NCI-H2227 treated with DMSO at 0.1 percent for 48 hours (cell line): Measurements from ENCODE around the gene LNP1.
A peak's percentile ranks its signal among the peaks of the same experiment; 100 is the strongest.
"Not testable (repeated sequence)": the region's sequence is repeated elsewhere in the genome, so short reads cannot be mapped to it uniquely, and the experiment has no call there.

Source experiments
- DNase-seq: peaks from one replicate; lab custom pipeline; 2025; lab: John Stamatoyannopoulos, UW

LNP1 gene, protein sequence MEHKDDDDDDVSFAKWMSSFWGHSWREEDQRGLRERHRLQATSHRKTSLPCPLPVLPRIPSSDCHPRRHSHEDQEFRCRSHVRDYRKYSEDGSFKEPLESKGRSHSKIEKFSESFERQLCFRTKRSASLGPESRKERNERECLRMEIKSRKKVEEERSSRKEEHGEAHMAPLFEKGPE

DNA sequence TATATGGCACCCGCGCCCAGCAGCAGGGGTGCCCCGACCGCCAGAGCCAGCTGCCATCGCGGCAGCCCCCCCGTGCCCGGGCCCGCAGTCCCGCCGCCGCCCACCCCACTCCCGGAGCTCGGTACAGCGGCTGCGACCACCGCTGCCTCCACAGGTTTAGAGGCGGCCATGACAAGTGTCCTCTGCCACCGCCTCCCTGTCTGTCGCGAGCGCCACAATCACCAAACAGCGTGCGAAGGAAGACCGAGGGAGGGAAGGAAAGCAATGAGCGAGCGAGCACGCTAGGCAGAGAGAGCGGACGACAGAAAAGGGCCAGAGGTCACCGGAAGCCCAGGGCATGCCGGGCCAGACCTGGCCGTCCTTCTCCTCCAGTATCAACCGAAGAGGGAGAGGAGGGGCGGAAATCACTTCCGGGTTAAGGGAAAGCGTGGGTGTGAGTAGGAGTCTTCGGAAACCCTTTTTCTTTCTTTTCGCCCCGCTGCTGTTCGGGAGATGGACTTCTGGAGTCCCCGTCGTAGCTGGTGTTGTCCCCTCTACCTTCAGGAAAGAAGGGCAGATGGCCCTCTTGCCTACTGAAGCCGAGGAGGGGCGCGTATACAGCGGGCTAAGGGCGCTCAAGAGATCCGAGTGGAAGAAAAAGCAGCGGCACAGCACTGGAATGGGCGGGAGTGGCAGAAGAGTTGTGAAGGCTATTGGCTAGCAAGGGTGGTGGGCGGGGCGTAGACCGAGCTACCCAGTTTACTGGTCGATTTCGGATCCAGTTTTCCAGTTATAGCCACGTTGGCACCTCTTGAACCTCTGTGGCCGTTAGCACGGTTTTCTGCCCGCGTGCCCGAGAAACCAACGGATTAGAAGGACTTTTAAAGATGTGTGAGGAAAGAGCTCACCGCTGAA is at the start of gene LNP1, which contains the start of gene TOMM70:
TSS of gene LNP1 (plus strand) at position 760 of the 894 bp plus-strand sequence. CDS start 28,191 bp downstream, outside the sequence.
TSS of gene TOMM70 (minus strand) at position 310 of the 894 bp plus-strand sequence. CDS start at position 170, 140 bp downstream.
- DNase-seq = peak; percentile 97

DNA sequence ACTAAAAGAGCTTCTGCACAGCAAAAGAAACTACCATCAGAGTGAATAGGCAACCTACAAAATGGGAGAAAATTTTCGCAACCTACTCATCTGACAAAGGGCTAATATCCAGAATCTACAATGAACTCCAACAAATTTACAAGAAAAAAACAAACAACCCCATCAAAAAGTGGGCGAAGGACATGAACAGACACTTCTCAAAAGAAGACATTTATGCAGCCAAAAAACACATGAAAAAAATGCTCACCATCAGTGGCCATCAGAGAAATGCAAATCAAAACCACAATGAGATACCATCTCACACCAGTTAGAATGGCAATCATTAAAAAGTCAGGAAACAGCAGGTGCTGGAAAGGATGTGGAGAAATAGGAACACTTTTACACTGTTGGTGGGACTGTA is 49.6 kb upstream of the LNP1 start:
- DNase-seq = not testable (repeated sequence)

- no peak for DNase-seq
Observed at GRCh38 chr3:100352296-100353231, 48.8 kb upstream of the LNP1 start.

GRCh38 chr3:100354850-100355249 is 46.5 kb upstream of the LNP1 start:
- DNase-seq = no peak

DNA sequence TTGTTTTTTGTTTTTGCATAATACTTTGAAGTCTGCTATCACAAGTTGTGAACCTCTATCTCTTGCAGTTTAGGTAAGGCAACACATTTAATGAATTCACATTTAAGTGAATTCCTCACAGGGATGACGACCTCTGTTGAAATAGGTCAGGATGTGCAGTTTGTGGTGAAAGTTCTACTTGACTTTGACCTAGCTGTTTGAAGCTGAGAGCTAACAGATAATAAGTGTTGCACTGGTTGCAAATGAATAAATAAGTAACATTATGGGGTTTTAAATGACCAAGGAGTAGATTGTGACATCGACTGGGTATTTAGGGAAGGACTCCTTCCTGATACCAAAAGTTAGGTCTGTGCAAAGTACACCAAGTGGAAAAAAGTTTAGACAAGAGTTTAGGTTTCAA is 42.9 kb upstream of the LNP1 start:
- no peak for DNase-seq

GRCh38 chr3:100359035-100359434 is 42.3 kb upstream of the LNP1 start:
- DNase-seq = no peak

DNA sequence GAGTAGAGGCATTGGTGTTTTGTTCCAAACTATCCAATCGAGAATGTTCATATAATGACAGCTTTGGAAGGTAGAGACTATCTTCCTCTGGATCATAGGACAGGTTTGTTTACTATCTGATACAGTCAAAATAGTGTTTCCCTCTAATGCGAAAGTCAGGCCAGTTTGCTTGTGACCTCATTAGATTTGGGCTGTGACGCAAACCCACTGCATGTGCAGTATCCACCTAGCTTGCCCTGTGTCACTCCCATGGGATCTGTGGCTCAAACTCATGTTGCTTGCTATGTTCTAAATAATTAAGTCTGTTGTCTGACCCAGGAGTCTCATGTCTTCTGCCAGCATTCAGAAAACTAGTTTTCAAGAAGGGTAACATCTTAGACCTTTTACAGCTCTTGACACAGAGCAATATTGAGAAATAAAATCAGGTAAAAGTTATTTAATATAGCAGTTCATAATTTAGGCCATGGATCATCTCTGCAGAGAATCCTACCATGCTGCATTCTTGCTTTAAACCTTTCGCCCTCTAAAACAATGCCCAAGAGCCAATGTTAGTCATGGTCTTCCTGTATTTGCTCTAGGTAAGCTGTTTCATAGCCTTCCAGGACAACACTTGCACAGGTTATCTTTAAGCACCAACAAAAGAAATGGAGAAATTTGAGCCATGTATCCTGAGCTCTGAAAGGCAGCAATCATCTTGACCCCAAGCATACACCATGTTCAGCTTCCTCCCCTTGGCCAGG is 40.4 kb upstream of the LNP1 start:
- no peak for DNase-seq

GRCh38 chr3:100361897-100362296 is 39.4 kb upstream of the LNP1 start:
- no peak for DNase-seq

- no peak for DNase-seq
Observed at GRCh38 chr3:100364421-100364820, 36.9 kb upstream of the LNP1 start.

GRCh38 chr3:100366424-100366823 is 34.9 kb upstream of the LNP1 start:
- no peak for DNase-seq

- no peak for DNase-seq
Observed at GRCh38 chr3:100368441-100368840, 32.9 kb upstream of the LNP1 start.

GRCh38 chr3:100370756-100371155 is 30.6 kb upstream of the LNP1 start:
- no peak for DNase-seq

- DNase-seq = no peak
Observed at GRCh38 chr3:100374521-100374920, 26.8 kb upstream of the LNP1 start.

GRCh38 chr3:100376301-100376700 is 25.0 kb upstream of the LNP1 start:
- DNase-seq = no peak

DNA sequence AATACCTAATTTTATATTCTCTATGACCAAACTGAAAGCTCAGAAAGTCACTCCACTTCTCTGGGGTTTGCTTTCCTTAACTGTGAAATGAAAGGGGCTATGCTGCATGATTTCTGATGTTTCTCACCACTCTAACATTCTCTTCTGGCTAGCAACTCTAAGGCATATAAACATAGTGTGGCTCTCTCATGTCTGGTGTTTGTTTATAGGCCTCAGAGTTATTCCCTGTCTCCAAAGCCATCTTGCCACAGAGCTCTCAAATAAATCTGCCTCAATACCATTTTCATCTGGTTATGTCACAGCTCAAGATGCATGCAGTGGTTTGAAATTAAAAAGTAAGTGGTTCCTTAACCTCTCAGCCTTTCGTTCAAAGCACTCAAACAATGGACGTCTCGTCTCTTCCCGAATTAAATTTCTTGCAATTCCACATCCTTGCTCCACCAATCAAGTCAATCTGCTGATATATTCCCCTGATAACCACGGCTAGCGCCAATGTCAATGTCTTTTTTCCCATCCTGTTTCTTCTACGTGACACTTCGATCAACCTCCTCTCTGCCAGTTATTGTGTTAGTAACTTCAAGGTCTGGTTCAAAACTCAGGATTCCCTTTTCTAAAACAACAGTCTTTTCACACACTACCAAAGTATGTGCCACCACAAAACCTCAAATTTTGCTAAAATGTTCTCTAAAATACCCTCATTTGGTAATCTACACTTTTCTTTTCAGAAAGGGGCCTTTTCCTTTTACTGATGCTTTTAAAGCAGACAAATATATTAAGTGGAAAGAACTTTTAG is 16.4 kb upstream of the LNP1 start:
- DNase-seq = no peak

GRCh38 chr3:100386437-100387074 is 14.8 kb upstream of the LNP1 start:
- no peak for DNase-seq

DNA sequence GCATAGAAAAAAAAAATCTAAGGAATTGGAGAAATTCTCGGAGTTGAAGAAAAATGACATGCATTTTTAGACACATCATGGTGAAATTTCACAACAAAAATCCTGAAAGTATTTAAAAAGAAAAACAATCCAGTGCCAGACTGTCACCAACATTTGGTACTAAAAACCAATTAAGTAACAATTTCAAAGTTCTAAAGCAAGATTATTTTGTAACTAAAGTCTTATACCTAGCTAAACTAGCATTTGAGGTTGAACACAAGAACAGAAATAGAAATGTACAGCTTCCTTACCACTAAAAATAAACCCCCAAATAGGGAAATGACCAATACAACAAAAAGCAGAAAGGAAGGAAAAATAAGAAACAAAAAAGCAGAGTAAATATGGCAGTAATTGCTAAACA is 12.3 kb upstream of the LNP1 start:
- no peak for DNase-seq

DNA sequence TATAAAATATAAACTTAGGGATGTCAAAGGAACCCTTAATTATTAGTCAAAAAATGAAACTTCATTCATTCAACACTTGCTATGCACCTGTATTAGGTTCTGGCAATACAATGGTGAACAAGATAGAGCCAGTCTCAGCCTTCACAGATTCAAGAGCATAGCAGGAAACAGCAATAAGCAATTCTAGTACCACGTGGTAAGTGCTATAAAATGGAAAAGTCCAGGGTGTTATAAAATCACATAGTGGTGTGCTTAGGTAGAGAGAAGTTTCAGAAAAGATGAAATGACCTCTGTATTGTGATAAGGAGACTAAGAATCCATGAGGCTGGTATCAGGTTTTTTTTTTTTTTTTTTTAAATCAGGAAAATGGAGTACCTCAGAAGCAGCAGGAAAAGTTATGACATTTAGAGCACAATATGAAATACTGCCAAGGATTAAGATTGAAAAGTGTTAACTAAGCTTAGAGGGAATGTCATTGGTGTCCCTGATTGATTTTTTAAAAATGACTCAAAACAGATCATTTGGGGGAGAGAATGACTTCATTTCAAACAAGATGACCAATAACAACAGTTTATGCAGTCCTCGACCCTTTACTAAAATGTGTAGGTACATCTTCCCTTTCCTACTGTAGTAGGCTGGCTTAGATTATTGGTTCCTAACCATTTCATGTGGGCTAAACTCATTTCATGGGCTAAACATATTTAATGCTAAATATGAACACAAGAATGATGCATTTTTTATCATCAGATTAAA is 5.5 kb upstream of the LNP1 start:
- no peak for DNase-seq

GRCh38 chr3:100396967-100397366 is 4.4 kb upstream of the LNP1 start:
- no peak for DNase-seq
